K562 (cell line): ENCODE measurements around the gene ENC1. TPM values are rescaled to one million over a fixed set of nuclear protein-coding genes. Genes with fewer than 3 reads are reported as not detected.
A peak's percentile ranks its signal among the peaks of the same experiment; 100 is the strongest.

Source experiments
- AFF4 ChIP-seq: sonication (generic); formaldehyde crosslinking; IDR thresholded peaks from 2 replicates; pipeline ENCODE4 v1.8.0; 2023; ENCODE audit warnings: mild to moderate bottlenecking, missing genetic modification reagents
- ARHGAP35 ChIP-seq: fragments of 450-650 bp; IDR thresholded peaks from 2 replicates; pipeline ENCODE4 v1.6.1; 2018; ENCODE audit not compliant: partially characterized antibody
- E2F5 ChIP-seq: sonication (generic); formaldehyde crosslinking; IDR thresholded peaks from 2 replicates; pipeline ENCODE4 v1.8.0; 2022; ENCODE audit warnings: mild to moderate bottlenecking, missing genetic modification reagents
- E2F6 ChIP-seq, 2 experiments: IDR thresholded peaks; 2 replicates each; pipeline ENCODE4 v1.6.1; 2011; ENCODE audit warnings: borderline replicate concordance in 1 of 2, control low read depth in 1 of 2, low read depth in 1 of 2, low read length in 1 of 2, mild to moderate bottlenecking in 1 of 2, mixed read lengths in 1 of 2, moderate library complexity in 1 of 2; ENCODE audit not compliant: insufficient read depth in 1 of 2, insufficient read length in 1 of 2, poor library complexity in 1 of 2, severe bottlenecking in 1 of 2; ENCODE audit errors: extremely low read depth in 1 of 2
- ESRRA ChIP-seq: fragments of 450-650 bp; IDR thresholded peaks from 2 replicates; pipeline ENCODE4 v1.6.1; 2014; ENCODE audit warnings: low read depth, mild to moderate bottlenecking, moderate library complexity, borderline replicate concordance
- ETV6 ChIP-seq, 3 experiments: fragments of 150-350 bp in 1 of 3; sonication (generic) in 1 of 3; formaldehyde crosslinking in 1 of 3; IDR thresholded peaks; 2 replicates each; pipeline versions ENCODE4 v1.6.1 to v1.8.0; 2014 to 2022; ENCODE audit warnings: borderline replicate concordance in 2 of 3, low read depth in 2 of 3, antibody characterized with exemption in 1 of 3, low read length in 1 of 3, mild to moderate bottlenecking in 1 of 3, missing genetic modification reagents in 1 of 3
- GATAD2B ChIP-seq: fragments of 450-650 bp; IDR thresholded peaks from 2 replicates; pipeline ENCODE4 v1.6.1; 2017; ENCODE audit warnings: mild to moderate bottlenecking, borderline replicate concordance
- NCOA6 ChIP-seq: fragments of 450-650 bp; IDR thresholded peaks from 2 replicates; pipeline ENCODE4 v1.6.1; 2017; ENCODE audit warnings: mild to moderate bottlenecking
- RBBP5 ChIP-seq: fragments of 200-600 bp; sonication (generic); IDR thresholded peaks from 2 replicates; pipeline ENCODE4 v1.6.1; 2012; ENCODE audit warnings: borderline replicate concordance, mild to moderate bottlenecking, low read length, control low read depth, inconsistent platforms; ENCODE audit not compliant: insufficient read depth, poor library complexity, severe bottlenecking
- SAP30 ChIP-seq: fragments of 200-600 bp; sonication (generic); IDR thresholded peaks from 2 replicates; pipeline ENCODE4 v1.6.1; 2012; ENCODE audit warnings: borderline replicate concordance, low read depth, mild to moderate bottlenecking, moderate library complexity, low read length, control low read depth, inconsistent platforms; ENCODE audit not compliant: insufficient read depth, poor library complexity, severe bottlenecking
- SP1 ChIP-seq: sonication (generic); formaldehyde crosslinking; IDR thresholded peaks from 2 replicates; pipeline ENCODE4 v1.8.1; 2022; ENCODE audit warnings: mild to moderate bottlenecking, missing genetic modification reagents
- ZBTB43 ChIP-seq: sonication (generic); formaldehyde crosslinking; IDR thresholded peaks from 2 replicates; pipeline ENCODE4 v1.8.0; 2023; ENCODE audit warnings: mild to moderate bottlenecking, missing genetic modification reagents
- ZNF184 ChIP-seq: sonication (generic); formaldehyde crosslinking; IDR thresholded peaks from 2 replicates; pipeline ENCODE4 v1.5.0; 2020; ENCODE audit warnings: missing genetic modification reagents
- ZNF76 ChIP-seq: fragments of 250-450 bp; sonication (Bioruptor Pico); IDR thresholded peaks from 2 replicates; pipeline ENCODE4 v1.4.0; 2020; ENCODE audit warnings: mild to moderate bottlenecking, moderate library complexity, borderline replicate concordance
- ZNF766 ChIP-seq: fragments of 200-800 bp; sonication (Bioruptor generic); conservative IDR thresholded peaks from 2 replicates; pipeline ENCODE4 v1.6.1; 2016; ENCODE audit warnings: missing genetic modification characterization, missing compliant biosample characterization
- ZSCAN29 ChIP-seq: fragments of 450-650 bp; IDR thresholded peaks from 2 replicates; pipeline ENCODE4 v1.6.1; 2017
- polyA plus RNA-seq, 8 experiments: library from polyadenylated mRNA; depleted of rRNA in 4 of 8; stranded (reverse) in 5 of 8; unstranded in 3 of 8; fragments of >200 nt; fragmentation: Nextera tagmentation in 2 of 8; fragmentation: Illumina TruSeq in 1 of 8; extraction: Ambion mirVana in 2 of 8; extraction: Trizol in 1 of 8; gene quantifications; 2 replicates each; pipeline versions ENCODE4 v1.2.1 to v1.2.3, GENCODE V29; 2011 to 2014; ENCODE audit warnings: inconsistent platforms in 1 of 8, missing spikeins in 1 of 8
- total RNA-seq, 7 experiments: library from RNA; depleted of rRNA in 6 of 7; stranded (reverse); fragments of >200 nt in 6 of 7; fragmentation: Illumina TruSeq in 2 of 7; extraction: Trizol in 2 of 7; gene quantifications; 2 replicates each; pipeline versions ENCODE4 v1.2.1 to v1.2.3, GENCODE V29; 2011 to 2021; ENCODE audit warnings: low replicate concordance in 1 of 7

Gene ENC1
- total and polyA plus RNA-seq, 9 of the 15 experiments (the other 6 are each of a cell fraction or from before 2014, with no cell fraction given) = 0.17 to 3.2 (median 0.97) TPM

GRCh38 chr5:74684900-74685851 is 44.6 kb upstream of the ENC1 start, which contains the start of gene HEXB (continued):
- TF ChIP-seq ESRRA (peak; percentile 15; the same call in 1 of the 2 replicates), ARHGAP35 (no peak), ZNF766 (CRISPR knock-in tag) (peak; percentile 65), RBBP5 (peak; percentile 82), E2F5 (peak; percentile 77; the same call in 1 of the 2 replicates), NCOA6 (peak; percentile 74; the same call in 1 of the 2 replicates), ZNF76 (CRISPR knock-in tag) (0 out of 2 replicates have a peak, but pooled peaks have one; percentile 10), ETV6 (IDR thresholded peaks at IDR 0.05; ENCODE audit: borderline replicate concordance in 1 of 2, low read depth in 2 of 2, low read length in 1 of 2) (peak in 1 of 2 experiments; percentile 33; a peak in 1 of 4 replicates), ETV6 (CRISPR knock-in tag; IDR thresholded peaks at IDR 0.05; ENCODE audit: borderline replicate concordance) (no peak), ZNF184 (CRISPR knock-in tag) (no peak), E2F6 (IDR thresholded peaks at IDR 0.05; ENCODE audit: borderline replicate concordance in 1 of 2, extremely low read depth in 1 of 2, insufficient read depth in 1 of 2, insufficient read length in 1 of 2, low read depth in 1 of 2, low read length in 1 of 2, poor library complexity in 1 of 2, severe bottlenecking in 1 of 2) (peak; percentile 57 to 86), SP1 (peak; percentile 55; the same call in 1 of the 2 replicates), ZBTB43 (CRISPR knock-in tag) (no peak), GATAD2B (0 out of 2 replicates have a peak, but pooled peaks have one; percentile 15), AFF4 (peak; percentile 88), ZSCAN29 (no peak), SAP30 (peak; percentile 79)
